Neural crest cell (in vitro differentiated cells): Measurements from ENCODE around the gene AAK1. TPM values are rescaled to one million over a fixed set of nuclear protein-coding genes. Genes with fewer than 3 reads are reported as not detected.

Source experiments
- DNase-seq: peaks from one replicate; pipeline ENCODE4 v3.0.0; 2021; ENCODE audit warnings: low read depth, mixed read lengths, low spot score
- H3K27ac Mint-ChIP-seq: one replicate; pipeline ENCODE4 v1.8.0; 2021; ENCODE audit warnings: mild to moderate bottlenecking, mixed read lengths; ENCODE audit not compliant: unreplicated experiment
- H3K27me3 Mint-ChIP-seq: 2 replicates; pipeline ENCODE4 v1.8.0; 2021; ENCODE audit warnings: low read depth, mild to moderate bottlenecking, mixed read lengths
- H3K36me3 Mint-ChIP-seq: 2 replicates; pipeline ENCODE4 v1.8.0; 2021; ENCODE audit warnings: low read depth, mild to moderate bottlenecking, mixed read lengths
- H3K4me1 Mint-ChIP-seq: 2 replicates; pipeline ENCODE4 v1.8.0; 2021; ENCODE audit warnings: mixed read lengths
- H3K4me3 Mint-ChIP-seq: one replicate; pipeline ENCODE4 v1.8.0; 2021; ENCODE audit warnings: mild to moderate bottlenecking, mixed read lengths
- H3K9me3 Mint-ChIP-seq: 2 replicates; pipeline ENCODE4 v1.8.0; 2021; ENCODE audit warnings: mixed read lengths
- total RNA-seq: library from RNA; stranded (reverse); gene quantifications from 2 replicates; pipeline ENCODE4 v1.2.1, GENCODE V29; 2021
- TF ChIP-seq, protein P1 (sequence below): fragments of 200-600 bp; sonication (generic); conservative IDR thresholded peaks from 2 replicates; pipeline ENCODE4 v1.5.0; 2021; ENCODE audit warnings: antibody characterized with exemption, mild to moderate bottlenecking

The AAK1 gene
- total RNA-seq, 1 donor from 2014 or later = 38.8 TPM

DNA sequence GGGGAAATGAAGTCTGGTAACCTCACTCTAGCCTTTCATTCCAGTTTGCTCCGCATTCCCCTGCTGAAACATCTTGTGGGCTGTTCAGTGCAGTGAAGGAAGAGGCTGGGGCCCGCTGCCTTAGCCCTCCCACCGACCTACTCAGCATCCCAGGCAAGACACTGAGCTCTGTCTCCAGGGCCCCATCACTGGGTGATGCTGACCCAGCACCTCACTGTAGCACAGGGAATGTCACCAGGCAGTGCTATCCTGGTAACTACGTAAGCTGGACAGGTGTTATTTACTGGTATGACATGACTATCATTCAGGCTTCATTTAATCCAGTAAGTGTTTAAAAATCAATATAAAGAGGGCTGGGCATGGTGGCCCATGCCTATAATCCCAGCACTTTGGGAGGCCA lies 105.3 kb downstream of the AAK1 start:
- Mint-ChIP-seq H3K27ac (no peak overlapping the region), H3K36me3 (peaks cover 22% of the 10 kb centered on the region)

GRCh38 chr2:69535817-69536241 lies 107.7 kb downstream of the AAK1 start:
- TF ChIP-seq, protein P1, sequence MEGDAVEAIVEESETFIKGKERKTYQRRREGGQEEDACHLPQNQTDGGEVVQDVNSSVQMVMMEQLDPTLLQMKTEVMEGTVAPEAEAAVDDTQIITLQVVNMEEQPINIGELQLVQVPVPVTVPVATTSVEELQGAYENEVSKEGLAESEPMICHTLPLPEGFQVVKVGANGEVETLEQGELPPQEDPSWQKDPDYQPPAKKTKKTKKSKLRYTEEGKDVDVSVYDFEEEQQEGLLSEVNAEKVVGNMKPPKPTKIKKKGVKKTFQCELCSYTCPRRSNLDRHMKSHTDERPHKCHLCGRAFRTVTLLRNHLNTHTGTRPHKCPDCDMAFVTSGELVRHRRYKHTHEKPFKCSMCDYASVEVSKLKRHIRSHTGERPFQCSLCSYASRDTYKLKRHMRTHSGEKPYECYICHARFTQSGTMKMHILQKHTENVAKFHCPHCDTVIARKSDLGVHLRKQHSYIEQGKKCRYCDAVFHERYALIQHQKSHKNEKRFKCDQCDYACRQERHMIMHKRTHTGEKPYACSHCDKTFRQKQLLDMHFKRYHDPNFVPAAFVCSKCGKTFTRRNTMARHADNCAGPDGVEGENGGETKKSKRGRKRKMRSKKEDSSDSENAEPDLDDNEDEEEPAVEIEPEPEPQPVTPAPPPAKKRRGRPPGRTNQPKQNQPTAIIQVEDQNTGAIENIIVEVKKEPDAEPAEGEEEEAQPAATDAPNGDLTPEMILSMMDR = no peak
- no peak for DNase-seq
- no peak overlapping the region for H3K27ac Mint-ChIP-seq
- H3K27me3 Mint-ChIP-seq = no peaks in the 10 kb centered on the region
- peaks cover 30% of the 10 kb centered on the region for H3K36me3 Mint-ChIP-seq
- H3K9me3 Mint-ChIP-seq = peaks cover 5% of the 10 kb centered on the region
- no peak overlapping the region for H3K4me3 Mint-ChIP-seq
- H3K4me1 Mint-ChIP-seq = peaks cover 12% of the 10 kb centered on the region

More for the DNA sequence above, 105.3 kb downstream of the AAK1 start:
- Mint-ChIP-seq H3K9me3 (peaks cover 3% of the 10 kb centered on the region), H3K4me1 (peaks cover 12% of the 10 kb centered on the region), H3K27me3 (no peaks in the 10 kb centered on the region), H3K4me3 (no peak overlapping the region)
- TF ChIP-seq, protein P1 = no peak
- no peak for DNase-seq

GRCh38 chr2:69531186-69531585 lies 112.4 kb downstream of the AAK1 start:
- Mint-ChIP-seq H3K36me3 (peaks cover 29% of the 10 kb centered on the region), H3K27ac (no peak overlapping the region), H3K9me3 (peaks cover 3% of the 10 kb centered on the region), H3K4me3 (no peak overlapping the region), H3K4me1 (no peaks in the 10 kb centered on the region), H3K27me3 (no peaks in the 10 kb centered on the region)
- TF ChIP-seq, protein P1 = no peak
- DNase-seq = no peak

DNA sequence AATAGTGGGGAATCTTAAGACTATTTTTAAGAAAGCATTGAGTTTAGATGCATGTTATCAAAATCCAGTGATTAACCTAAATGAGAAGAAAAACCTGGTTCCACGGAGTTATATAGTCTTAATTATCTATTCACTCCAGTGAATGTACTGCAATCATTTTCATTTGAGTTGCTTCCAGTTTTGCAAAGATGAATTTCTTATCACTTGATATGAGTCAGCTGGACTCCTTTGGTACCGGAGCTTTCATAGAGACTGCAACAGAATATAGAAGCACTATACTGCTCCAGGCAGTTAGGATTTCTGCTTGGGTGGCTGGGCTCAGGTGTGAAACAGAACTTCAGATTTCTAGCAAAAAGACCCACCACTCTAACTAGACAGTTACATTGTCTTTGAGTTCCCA lies 114.1 kb downstream of the AAK1 start:
- TF ChIP-seq, protein P1 = no peak
- DNase-seq = no peak
- Mint-ChIP-seq H3K4me1 (peaks cover 8% of the 10 kb centered on the region), H3K36me3 (peaks cover 30% of the 10 kb centered on the region), H3K27ac (no peak overlapping the region), H3K27me3 (no peaks in the 10 kb centered on the region), H3K4me3 (no peak overlapping the region), H3K9me3 (peaks cover 3% of the 10 kb centered on the region)

GRCh38 chr2:69525261-69525660 lies 118.3 kb downstream of the AAK1 start:
- Mint-ChIP-seq H3K36me3 (peaks cover 21% of the 10 kb centered on the region), H3K4me1 (peaks cover 8% of the 10 kb centered on the region), H3K4me3 (no peak overlapping the region), H3K27me3 (no peaks in the 10 kb centered on the region), H3K27ac (no peak overlapping the region), H3K9me3 (no peaks in the 10 kb centered on the region)
- no peak for DNase-seq
- TF ChIP-seq, protein P1 = no peak

GRCh38 chr2:69524799-69525198 lies 118.7 kb downstream of the AAK1 start:
- DNase-seq = no peak
- no peaks in the 10 kb centered on the region for H3K27me3 Mint-ChIP-seq
- H3K9me3 Mint-ChIP-seq = no peaks in the 10 kb centered on the region
- H3K36me3 Mint-ChIP-seq = peaks cover 21% of the 10 kb centered on the region
- H3K4me3 Mint-ChIP-seq = no peak overlapping the region
- peaks cover 8% of the 10 kb centered on the region for H3K4me1 Mint-ChIP-seq
- no peak overlapping the region for H3K27ac Mint-ChIP-seq
- TF ChIP-seq, protein P1 = no peak
